ENCODE data around the gene PRSS2. TPM values are rescaled to one million over a fixed set of nuclear protein-coding genes. Genes with fewer than 3 reads are reported as not detected.

Gene PRSS2
- not detected in 2 replicates for total RNA-seq

GRCh38 chr7:142770661-142771352, at the start of gene PRSS2:
PRSS2 (plus strand) TSS chr7:142770970; CDS start chr7:142770983, 13 bp downstream.

GRCh38 chr7:142749218-142749993, 21.4 kb upstream of the PRSS2 start, which contains the start of gene PRSS1:
PRSS1 (plus strand) TSS chr7:142749472; CDS start chr7:142749485, 13 bp downstream.

Other genes starting within 250 kb of the PRSS2 start
- not detected in 2 replicates for gene PRSS1, start 21.5 kb upstream of the PRSS2 start, total RNA-seq
- 1.7 and 18.4 TPM in 2 replicates for gene EPHB6, start 84.1 kb downstream of the PRSS2 start, total RNA-seq
- gene TRPV6, start 114.8 kb downstream of the PRSS2 start, total RNA-seq: not detected in 2 replicates
- not detected in 2 replicates for gene TRPV5, start 162.8 kb downstream of the PRSS2 start, total RNA-seq
- not detected in 2 replicates for gene LLCFC1, start 168.5 kb downstream of the PRSS2 start, total RNA-seq
- 0.13 TPM in 1 of 2 replicates, not detected in the other for gene KEL, start 191.4 kb downstream of the PRSS2 start, total RNA-seq